HG03442 (cell line): Measurements from ENCODE around the gene ADAT3.

Experiments used
- ATAC-seq: cut with Tn5 transposase; IDR thresholded peaks from one replicate; pipeline ENCODE4 v1.9.1; 2021; ENCODE audit warnings: mild to moderate bottlenecking, moderate library complexity; ENCODE audit not compliant: unreplicated experiment

The ADAT3 gene

GRCh38 chr19:1955171-1956121 is 50.2 kb downstream of the ADAT3 start:
- ATAC-seq: no peak

GRCh38 chr19:1956122-1956494 is 50.9 kb downstream of the ADAT3 start:
- no peak for ATAC-seq

GRCh38 chr19:1956868-1957492 is 51.8 kb downstream of the ADAT3 start:
- no peak for ATAC-seq

- no peak for ATAC-seq
These were observed 52.5 kb downstream of the ADAT3 start for GRCh38 chr19:1957562-1958248.

DNA sequence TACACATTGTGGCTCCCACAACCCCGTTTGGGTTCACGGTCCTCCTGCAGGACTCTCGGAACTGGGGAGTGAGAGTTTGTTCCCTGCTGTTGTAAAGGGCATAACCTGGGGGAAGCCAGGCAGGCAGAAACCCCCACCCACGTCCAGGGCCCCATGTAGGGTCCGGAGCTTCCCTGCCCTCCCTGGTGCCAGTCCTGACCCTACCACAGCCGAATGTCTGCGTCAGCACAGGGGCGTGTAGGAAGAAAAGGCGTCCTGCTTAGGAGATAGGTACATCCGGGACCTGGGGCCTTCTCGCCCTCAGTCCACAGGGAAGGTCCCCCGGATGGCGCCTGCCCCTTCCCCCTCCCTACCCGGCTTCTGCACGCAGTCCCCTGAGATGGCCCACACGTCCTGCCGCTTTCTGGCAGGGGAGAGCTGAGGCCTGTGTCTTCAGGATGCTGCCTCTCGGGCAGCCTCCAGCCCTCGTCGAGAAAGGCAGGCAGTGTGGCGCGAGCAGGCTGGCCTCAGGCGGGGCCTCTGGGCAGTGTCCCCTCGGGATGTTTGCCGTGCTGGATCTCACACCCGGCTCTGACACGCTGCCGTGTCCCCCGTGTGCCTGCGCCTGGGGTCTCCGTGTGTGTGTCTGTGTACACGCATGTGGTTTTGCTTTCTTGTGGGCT is 54.9 kb downstream of the ADAT3 start:
- no peak for ATAC-seq

DNA sequence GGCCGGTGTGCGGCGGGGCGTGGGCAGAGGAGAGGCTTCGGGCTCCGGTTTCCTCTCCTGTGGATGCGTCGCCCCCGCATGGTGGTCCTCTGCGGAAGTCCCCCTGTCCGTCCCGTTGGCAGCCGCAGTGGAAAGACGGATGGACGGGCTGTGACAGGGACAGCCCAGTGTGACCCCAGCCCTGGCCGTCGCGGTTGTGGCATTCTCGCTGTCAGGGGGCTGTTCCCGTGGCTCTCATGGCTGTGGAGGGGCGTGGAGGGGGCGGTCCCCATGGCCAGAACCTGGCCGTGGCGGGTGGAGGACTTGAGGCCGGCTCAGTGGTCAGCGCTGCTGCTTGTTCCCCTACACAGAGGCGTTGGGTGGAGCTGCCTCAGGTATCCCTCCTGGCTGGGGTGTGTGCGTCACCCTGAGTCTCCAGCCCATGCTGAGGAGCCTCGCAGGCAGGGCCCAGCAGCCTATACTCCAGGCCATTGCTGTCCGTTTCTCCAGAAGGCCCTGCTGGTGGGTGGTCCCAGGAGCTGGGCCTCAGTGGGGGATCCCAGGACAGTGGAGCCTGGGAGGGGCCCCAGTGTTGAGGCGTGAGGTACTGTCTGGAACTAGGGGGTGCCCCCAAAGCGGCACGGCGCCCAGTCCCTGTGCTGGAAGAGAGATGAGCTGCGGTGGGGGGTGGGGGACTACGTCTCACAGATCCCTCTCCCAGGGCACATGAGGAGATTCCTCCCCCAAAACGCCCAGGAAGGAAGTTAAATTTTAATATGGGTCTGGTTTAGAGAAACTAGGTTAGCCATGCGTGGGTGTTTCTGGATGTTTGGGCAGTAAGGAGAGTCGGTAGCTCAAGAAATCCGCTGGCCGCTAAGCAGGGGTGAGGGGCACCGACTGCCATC is 56.0 kb downstream of the ADAT3 start:
- ATAC-seq: no peak

DNA sequence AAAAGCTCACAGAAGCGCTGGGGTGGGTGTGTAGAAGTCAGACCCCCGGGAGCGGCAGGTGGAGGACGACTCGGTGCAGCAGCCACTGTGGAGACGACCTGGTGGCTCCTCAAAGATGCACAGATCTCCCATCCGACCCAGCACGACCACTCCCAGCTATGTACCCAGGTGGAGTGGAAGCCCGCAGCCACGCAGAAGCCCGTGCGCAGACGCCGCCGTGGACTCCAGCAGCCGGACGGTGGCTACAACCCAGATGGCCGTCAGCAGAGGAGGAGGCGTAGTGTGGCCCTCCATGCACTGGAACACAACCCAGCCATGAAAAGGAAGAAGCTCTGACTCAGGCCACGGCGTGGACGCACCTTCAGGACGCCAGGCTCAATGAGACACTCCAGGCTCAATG is 57.5 kb downstream of the ADAT3 start:
- no peak for ATAC-seq
